ENCODE measurements around the gene TDRD15.

DNA sequence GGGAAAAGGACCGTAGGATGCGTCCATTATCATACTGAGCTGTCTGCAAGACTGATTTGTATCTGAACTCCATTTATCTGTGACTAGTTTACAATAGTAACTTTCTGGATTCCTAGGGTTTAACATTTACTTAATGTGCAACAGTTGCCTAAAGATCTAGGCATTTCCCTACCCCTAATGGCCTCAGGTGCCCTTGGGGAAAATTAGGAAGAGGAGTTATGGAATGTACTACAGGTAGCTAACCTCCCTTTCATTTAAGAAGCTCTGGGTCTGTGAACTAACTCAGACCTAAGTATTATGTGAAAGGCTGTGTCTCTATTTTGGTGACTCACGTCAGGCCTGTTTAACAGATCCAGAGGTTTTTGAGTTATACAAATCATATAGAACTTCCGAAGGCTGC lies 59.5 kb downstream of the TDRD15 start:
- TF ChIP-seq POLR2A (IDR thresholded peaks at IDR 0.05) = no peak
- TF ChIP-seq, protein P1, sequence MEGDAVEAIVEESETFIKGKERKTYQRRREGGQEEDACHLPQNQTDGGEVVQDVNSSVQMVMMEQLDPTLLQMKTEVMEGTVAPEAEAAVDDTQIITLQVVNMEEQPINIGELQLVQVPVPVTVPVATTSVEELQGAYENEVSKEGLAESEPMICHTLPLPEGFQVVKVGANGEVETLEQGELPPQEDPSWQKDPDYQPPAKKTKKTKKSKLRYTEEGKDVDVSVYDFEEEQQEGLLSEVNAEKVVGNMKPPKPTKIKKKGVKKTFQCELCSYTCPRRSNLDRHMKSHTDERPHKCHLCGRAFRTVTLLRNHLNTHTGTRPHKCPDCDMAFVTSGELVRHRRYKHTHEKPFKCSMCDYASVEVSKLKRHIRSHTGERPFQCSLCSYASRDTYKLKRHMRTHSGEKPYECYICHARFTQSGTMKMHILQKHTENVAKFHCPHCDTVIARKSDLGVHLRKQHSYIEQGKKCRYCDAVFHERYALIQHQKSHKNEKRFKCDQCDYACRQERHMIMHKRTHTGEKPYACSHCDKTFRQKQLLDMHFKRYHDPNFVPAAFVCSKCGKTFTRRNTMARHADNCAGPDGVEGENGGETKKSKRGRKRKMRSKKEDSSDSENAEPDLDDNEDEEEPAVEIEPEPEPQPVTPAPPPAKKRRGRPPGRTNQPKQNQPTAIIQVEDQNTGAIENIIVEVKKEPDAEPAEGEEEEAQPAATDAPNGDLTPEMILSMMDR (IDR thresholded peaks at IDR 0.05) = no peak
